ENCODE results near the gene EGR2.

Gene EGR2

DNA sequence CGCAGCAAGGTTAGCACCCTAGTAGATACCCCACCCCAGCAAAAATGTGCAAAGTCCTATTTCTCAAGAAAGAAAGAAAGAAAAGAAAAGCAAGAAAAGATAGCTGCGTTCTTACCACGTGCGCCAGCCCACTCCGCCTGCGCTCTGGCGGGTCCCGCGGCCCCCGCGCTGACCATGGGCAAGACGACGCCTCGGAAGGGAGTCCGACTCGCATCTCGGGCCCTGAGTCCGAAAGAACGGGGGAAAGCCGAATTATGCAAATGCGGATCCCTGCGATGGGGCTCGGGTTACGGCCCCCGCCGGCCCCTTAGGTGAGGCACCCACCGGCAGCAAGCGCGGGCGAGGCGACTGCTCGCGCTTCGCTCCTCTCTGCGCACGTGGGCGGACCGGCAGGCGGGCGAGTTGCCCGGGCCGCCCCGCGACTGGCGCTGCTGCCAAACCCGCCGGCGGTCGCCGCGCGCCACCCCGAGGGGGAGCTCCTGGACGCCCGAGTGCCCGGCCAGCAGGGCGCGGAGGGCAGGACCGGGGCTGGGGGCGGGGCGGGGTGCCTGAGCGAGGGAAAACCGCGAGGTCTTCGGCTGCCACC, 2.4 kb upstream of the EGR2 start:
- DNase-seq = peak in 24 of 58 donors; percentile 5 to 55 (median 24)

DNA sequence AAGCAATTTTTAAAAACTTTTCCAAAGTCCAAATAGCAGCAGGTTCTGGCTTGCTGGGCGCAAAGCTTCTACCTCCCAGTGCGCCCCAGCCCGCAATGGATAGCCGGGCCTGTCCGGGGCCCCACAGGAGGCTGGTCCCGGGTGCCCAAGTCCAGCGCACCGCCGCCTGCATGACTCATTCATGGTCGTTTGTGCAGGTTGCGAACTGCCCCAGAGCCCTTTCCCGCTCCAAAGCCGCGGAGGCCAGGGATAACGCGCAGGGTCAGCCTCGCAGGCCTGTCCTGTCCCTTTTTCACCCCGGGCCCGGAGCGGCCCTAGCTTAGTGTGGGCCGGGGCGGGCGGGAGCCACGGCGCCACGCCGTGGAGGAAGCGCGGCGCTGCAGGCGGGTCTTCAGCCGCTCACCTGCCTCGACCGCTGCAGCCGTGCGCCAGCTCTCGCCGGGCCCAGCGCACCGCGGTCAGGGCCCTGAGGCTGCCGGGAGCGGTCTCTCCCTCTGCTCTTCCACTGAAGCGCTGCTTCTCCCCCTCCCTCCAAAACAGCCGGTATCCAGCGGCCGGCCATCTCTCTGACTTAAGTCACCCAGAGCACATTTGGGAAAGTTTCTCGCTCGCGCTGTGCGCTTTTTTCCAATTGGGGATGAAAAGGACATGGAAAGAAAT, 1.7 kb upstream of the EGR2 start:
- DNase-seq = peak in 39 of 58 donors; percentile 10 to 71 (median 37)

DNA sequence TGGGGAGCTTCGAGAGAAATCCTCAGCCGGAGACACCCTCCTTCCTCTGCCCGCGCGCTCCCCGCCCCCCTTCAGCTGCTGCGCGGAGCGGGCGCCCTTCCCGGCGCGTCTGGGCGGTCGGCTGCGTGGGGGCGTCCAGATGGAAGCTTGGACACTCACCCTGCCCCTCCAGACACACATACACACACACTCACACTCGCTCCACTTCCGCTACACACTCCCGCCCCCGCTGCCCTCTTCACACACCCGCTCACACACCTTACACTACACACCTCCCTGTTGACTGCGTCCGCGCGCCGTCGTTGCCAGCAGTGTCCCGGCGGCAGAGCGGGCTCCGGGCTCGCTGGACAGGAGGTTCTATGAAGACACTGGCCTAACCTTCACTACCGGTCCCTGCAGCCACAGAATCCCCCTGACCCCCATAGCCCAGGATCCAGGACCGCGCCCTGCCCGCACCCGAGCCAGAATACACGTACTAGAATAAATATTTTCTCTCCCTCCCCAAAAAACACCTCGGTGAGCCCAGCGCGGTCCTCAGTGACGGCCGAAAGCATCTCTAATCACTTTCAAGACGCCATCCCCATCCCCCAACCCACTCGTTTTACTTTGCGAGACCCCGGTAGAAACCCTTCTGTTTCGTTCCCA, 1.1 kb upstream of the EGR2 start:
- DNase-seq = peak in 28 of 58 donors; percentile 13 to 74 (median 38)

DNA sequence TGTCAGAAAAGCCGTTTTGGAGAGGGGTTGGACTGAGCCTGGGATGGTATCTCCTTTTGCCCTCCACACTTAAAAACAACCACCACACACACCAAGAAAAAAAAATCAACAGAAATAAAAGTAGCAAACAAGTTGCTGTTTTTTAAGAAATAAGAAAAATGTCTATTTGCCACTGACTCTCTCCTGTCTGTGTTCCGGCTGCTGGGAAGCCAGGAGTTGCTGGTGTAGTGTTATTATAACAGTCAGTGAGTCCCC, 163 bp downstream of the EGR2 start:
- no peak for DNase-seq

DNA sequence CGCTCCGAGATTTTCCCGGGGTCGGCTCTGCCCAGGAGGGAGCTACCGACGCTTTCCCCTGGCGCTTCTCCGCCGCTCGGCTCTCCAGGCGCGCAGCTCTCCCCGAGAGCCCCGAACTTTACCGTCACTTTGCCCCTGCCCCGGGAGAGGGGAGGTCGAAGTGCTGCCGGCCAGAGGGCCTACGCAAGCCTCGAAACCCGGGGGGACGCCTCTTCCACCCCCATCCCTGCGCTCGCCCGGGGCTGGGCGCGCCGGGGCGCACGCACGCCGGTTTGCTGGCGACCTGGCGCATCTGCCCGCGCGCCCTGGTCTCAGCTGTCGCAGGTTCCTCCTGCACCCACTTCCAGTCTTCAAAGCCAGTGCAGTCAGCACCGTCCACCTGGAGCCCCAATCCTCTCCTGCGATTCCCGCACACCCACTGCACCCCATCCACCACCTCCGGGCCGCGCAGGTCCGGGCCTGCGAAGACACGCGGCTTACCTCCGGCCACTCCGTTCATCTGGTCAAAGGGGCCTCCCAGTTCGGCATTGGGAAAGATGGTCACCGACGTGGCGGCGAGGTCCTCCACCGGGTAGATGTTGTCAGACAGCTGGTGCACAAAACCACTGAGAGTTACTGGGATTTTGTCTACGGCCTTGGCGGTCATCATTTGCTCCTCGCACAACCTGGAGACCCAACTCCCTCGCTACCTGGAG, 638 bp downstream of the EGR2 start:
- DNase-seq = peak in 2 of 58 donors; percentile 5 to 39

DNA sequence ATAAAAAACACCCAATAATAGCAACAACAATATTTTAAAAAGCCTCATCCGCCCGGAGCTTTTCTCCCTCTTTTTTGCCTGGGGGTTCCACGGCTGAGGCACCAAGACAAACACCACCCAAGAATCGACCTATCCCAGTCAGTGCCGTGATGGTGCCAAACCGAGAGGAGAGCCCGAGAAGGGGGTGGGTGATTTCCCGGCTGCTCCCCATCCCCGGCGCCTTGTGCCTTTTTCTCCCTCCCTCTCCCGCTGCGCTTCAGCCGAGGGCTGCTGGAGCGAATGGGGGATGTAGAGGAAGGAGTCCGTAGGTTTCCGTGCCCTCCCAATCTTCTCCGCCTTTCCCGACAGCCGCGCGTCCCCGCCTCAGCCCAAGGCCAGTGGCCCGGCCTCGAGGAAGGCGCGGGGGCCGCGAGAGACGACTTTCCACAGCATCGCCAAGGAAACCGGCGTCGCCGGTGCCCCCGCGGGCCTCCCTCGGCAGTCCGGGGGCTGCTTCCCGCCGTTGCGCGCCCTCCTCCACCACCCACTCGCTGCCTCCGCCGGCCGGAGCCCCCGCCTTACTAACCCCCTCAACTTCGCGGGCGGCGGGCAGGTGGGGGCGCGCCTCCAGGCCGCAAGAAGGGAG, 1.3 kb downstream of the EGR2 start:
- DNase-seq = peak in 2 of 58 donors; percentile 10 to 25

DNA sequence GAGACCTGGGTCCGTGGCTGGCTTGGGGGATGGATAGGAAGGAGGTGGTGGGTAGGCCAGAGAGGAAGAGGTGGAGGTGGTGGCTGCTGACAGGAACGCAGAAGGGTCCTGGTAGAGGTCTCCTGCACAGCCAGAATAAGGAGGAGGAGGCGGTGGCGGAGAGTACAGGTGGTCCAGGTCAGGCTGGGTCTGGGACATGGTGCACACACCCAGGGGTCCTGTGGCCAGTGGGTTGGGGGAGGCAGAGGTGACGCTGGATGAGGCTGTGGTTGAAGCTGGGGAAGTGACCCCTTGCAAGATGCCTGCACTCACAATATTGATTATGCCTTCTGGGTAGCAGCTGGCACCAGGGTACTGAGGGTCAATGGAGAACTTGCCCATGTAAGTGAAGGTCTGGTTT, 2.2 kb downstream of the EGR2 start:
- DNase-seq = no peak

DNA sequence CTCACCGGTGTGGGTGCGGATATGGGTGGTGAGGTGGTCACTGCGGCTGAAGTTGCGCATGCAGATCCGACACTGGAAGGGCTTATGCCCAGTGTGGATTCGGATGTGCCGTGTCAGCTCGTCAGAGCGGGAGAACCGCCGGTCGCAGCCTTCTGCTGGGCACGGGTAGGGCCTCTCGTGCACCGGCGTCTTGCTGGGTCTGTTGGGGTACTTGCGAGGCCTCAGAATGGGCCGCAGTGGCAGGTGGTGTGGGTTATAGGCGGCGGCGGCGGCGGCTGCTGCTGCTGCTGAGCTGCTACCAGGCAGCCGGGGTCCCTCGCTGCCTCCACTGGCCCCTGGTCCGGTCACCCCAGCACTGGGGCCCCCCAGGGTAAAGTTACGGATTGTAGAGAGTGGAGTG, 2.7 kb downstream of the EGR2 start:
- no peak for DNase-seq

DNA sequence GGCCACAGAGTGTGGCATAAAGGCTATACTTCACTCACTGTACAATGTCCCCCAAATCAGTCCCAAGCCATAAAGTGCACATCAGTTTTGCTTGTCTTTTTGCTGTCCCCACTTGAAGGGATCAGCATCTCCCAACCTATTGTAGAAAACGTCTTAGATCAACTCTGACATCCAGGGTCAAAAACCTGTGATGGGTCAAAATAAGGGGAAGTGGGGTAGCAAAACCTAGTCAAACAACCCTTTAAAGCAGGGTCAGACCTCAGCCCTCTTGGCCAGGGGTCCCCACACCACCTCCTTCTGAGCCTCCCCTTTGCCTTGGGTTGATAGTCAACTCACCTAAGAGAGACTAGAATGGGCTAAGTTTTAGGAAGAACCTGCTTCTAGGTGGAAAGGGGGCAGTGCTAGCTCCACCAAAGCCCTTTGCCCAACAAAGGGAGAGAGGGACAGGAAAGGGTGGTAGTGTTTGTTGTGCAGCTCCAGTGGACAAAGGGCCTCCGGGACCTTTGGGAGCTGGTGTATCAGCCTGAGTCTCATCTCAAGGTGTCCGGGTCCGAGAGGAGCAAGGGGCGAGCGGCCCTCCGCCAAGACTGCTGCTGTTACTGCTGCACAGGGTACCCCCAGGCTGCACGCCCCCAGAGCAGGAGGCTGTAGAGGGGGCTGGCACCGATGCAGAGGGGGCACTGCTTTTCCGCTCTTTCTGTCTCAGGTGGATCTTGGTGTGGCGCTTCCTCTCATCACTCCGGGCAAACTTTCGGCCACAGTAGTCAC, 3.3 kb downstream of the EGR2 start:
- DNase-seq = no peak

DNA sequence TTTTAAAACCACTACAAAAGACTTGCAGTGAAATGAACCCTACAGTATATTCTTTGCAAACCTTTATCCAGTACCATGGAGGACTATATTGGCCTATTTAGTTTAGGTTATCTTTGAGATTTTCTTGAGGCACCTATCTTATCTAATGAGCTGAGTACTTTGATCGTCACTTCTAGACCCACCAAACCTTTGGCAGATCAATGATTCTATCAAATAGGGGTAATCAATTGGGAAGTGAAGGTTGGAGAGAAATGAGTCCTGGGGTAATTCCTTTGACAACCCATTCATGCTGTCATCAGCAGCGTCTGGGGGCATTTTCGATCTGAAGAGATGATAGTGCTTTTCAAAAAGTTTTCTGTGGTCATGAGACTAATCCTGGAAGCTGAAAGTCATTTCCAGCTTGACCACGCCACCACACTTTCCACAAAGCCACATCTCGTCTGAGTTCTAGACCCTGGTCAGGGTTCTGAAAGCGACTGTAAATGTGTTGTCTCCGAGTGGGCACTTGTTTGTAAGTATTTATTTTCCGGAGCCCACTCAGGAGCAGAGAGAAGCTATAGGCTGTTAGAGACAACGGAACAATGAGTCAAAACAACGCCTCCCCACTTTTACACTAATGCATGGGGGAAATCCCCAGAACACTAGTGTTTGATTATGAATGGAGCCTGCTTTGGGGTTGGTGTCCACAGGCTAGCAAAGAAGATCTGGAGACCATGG, 4.8 kb downstream of the EGR2 start:
- DNase-seq = no peak

DNA sequence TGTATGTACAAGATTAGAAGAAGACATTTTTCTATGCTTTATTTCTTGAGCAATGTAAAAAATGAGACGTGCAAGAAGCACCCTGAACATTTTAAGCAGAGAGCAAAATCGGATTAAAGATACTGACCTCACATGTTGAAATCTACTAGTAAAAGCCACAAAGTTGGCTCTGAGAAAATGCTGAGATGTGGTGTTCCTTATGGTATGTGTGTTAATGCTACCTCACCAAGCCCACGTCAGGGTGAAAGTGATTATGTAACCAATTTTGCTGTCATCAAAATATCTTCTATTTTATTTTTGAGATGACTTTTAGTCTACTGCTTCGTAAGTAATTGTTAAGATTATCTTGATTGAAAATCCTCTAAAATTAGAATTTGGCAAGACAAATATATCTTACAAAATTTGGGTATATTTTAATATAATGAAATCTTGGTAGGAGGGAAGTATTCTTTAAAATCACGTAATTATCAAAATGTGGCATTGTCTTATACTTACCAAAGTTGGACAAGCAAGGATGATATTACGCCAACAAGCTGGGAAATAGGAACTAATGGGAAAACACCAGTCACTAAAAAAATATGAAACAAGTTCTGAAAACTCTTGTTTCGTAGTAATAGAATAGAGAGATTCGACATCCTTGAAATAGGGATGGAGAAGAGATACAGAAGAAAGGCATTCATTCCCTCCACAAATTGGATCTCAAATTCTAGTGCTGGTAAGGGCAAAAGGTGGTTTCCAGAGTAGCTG, 5.8 kb downstream of the EGR2 start:
- DNase-seq = no peak

DNA sequence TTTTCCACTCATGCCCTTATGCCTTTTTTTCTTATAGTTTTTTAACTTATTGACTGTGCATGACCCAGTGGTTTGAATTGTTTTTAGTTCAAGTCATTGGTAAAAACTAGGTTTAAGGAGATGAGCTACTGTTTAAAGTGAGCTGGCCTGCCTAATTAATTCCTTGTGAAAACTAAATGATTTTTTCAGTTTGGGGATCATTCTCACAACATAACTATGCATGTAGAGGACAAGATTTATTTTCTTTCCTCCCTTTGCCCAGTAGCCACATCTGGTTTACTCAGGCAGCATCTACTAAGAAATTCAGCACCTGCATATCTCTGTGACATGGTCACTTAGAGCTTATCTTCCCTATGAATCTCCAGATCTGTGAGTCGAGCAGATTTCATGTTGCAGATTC, 9.9 kb downstream of the EGR2 start:
- no peak for DNase-seq

DNA sequence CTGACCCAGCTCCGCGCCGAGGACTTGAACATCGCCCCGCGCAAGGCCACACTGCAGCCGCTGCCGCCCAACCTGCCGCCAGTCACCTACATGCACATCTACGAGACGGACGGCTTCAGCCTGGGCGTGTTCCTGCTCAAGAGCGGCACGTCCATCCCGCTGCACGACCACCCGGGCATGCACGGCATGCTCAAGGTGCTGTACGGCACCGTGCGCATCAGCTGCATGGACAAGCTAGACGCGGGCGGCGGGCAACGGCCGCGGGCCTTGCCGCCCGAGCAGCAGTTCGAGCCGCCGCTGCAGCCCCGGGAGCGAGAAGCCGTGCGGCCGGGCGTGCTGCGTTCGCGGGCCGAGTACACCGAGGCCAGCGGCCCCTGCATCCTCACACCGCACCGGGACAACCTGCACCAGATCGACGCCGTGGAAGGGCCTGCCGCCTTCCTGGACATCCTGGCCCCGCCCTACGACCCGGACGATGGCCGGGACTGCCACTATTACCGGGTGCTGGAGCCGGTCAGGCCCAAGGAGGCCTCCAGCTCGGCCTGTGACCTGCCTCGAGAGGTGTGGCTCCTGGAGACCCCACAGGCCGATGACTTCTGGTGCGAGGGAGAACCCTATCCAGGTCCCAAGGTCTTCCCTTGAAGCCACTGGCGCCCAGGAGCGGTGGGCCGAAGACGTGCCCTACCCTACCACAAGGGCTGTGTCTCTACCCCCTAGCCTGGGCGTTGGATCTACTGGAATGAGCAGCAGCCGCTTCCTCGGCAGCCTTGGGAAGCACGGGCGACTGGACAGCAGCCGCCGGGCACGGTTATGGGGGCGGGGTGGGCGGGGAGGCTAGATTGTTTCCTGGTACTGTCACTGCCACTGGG, 10.7 kb downstream of the EGR2 start:
- peak in 21 of 58 donors; percentile 30 to 75 (median 54) for DNase-seq

DNA sequence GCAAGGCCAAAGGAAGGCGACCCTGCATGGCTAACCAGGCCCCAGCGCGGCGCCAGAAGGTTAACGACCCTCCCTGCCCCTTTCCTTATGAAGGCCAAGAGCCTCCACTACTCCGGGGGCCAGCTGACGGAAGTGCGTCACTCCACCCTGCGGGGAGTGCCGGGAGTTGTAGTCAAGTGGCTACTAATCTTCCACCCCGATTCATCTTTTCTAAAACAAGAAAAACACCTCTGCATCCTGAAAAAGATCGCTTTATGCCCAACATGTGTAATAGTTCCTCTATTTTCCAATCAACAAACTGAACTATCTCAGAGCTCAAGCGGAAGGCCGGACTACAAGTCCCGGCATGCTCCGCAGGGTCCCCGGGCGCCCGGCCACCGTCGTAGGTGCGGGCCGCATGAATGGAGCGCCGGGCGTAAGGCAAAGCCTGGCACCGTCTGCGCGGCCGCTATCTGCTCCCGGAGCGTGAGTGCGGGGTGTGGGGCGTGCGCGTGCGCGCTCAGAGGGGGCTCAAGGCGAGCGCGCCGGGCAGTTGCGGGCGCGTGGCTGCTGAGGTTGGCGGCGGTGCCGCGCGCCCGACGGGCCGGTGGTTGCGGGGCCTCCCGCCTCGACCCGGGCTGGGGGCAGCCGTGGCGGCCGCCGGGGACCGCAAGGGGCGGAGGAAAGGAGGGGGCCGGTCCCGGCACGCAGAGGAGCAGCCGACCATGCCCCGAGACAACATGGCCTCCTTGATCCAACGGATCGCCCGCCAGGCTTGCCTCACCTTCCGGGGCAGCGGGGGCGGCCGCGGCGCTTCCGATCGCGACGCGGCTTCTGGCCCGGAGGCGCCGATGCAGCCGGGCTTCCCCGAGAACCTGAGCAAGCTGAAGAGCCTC, 11.6 kb downstream of the EGR2 start, which contains the start of gene ADO:
TSS of gene ADO (plus strand) at position 365 of the 875 bp plus-strand sequence. CDS start at position 705, 340 bp downstream.
- DNase-seq = peak; percentile 58 to 94 (median 89)

DNA sequence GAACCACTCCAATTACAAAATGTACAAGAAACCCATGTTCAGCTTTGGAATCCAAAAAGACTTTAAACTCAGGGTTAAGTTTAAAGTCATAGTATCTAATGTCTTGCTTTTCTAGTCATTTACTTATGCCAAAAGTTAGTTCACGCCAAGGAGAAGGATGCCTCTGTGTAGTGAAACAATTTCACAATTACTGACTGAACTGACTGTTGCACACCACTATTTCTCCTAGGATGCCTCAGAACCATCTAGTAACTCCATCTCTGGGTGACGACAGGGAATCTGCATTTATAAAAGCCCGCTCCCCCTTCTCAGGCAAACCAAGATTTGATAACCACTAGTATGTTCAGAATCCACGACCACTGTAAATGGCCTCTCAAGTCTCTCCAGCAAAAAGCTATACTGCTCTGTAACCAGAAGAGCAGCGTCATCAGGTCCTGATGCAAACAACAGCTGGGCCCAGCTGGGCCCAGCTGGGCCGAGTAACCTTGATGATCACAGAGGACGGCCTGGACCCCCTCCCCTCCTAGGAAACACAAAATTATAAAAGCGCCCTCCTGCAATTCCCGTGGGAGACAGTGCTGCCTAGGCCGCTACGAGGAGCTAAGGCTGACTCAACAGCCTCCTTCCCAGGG, 12.3 kb downstream of the EGR2 start:
- DNase-seq = no peak

DNA sequence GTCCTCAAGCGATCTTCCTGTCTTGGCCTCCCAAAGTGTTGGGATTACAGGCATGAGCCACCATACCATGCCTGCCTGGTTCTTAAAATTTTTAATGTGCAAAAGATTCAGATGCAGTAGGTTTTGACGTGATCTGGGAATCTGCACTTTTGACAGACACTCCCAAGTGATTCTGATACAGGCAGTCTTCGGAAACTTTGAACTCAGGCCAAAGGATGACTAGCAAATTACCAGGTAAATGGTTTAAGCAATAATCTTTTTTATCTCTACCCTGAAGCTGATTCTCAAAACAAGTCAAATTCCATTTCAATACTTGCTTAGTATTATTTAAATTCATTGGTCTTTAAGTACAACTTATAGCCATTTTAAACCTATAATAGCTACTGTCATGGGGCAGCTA, 14.3 kb downstream of the EGR2 start:
- no peak for DNase-seq

DNA sequence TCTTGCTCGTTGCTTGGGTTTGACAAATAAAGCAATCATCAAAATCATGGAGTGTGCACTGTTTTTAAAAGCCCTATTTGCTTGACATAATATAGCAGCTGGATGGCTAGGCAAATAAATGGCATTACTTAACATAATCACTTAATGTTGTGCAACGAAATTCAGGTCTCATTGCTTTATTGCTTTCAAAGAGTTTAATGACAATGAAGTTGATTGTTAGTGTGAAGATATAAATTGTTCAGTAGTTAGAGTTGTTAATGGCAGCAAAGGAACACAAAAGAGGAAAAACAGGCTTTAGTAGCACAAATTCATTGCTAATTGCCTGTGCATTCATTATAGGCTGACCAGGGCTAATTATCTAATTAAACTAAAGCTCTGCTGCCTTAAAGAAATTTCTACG, 19.3 kb downstream of the EGR2 start:
- DNase-seq = no peak
